A549 treated with ZK216348 at 1 μM for 4 hours (cell line): ENCODE measurements around the gene SLC66A2. TPM values are rescaled to one million over a fixed set of nuclear protein-coding genes. Genes with fewer than 3 reads are reported as not detected.

Experiments
- total RNA-seq: library from RNA; stranded (reverse); fragments of 200-300 nt; extraction: Qiagen RNA extraction; gene quantifications from 5 replicates; pipeline ENCODE4 v1.2.3, GENCODE V29; 2022; ENCODE audit warnings: low read depth

The SLC66A2 gene
- 8.7 to 22.5 TPM (median 18.6 TPM) in 5 replicates for total RNA-seq

DNA sequence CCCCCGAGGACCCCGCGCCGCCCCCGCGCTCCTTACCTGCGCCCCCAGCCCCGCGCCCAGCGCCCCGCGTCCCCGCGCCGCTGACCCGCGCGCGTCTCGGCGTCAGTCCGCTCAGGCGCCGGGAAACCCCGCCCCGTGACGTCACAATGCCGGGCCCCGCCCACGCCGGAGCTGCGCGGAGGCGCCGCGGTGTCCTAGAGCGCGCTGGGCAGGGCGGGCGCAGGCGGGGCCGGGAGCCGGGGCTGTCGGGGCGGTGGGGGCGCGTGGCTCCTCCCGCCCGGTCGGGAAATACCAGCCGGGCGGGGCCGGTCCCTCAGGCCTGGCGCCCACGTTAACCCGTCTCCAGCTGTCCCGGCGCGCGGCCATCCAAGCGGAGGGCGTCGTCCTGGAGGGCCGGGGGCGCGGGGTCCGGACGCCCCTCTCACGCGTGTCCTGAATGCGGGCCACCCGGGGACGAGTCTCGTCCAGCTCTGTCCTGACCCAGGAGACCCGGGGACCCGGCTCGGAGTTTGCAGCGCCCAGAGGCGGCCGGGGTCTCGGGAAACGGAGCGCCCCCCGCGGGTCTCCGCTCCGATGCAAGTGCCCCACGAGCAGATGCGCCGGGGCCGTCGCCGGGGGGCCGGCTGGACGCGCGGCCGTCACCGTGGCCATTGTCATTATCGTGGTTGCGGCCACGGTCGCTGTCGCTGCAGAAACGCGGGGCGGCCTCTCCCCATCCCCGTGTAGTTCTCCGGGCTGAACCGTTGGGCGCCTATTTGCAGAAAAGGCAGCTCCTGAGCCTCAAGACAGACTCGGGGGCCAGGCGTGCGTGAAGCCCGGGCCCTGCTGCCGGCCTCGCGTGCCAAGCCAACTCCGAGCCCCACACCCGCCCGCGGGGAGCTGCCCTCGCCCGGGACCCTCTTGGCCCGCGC, at the start of gene SLC66A2:
Gene SLC66A2, minus strand, starts transcription at position 109 of the 911 bp plus-strand sequence. CDS start 727 bp downstream, outside the sequence.

DNA sequence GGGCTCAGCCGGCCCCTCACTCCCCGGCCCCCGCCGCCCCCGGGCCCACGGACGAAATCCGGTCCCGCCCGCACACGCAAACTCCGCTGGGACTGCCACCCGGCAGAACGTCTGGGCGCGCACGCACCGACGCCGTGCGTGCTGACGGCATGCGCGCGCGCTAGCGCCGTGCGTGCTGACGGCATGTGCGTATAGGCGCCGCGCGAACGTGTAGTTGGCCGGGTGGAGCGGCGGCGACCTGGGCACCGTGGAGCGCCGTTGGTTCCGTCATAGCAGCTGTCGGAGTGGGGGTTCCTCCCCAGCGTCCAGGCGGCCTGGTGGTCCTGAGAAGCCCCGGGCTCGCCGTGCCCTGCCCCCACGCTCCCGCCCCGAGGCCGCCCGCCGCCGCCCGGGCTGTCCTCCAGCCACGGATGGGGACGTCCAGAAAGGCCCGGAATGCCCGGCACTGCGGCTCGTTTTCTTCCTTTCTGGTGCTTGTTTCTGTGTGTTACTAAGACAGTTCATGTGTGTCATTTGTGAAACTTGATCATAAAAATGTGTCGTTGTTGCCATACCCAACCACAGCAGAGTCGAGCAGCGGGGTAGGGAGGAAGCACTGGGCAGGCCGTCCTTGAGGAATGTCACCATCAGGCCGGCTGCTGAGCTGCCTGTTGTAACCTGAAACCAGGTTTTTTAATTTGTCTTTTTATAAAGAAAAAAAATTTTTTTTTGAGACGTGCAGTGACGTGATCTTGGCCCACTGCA, 37.2 kb upstream of the SLC66A2 start, which contains the start of gene TXNL4A:
Gene TXNL4A, minus strand, starts transcription at position 113 of the 744 bp plus-strand sequence. CDS start 171 bp downstream, outside the sequence.

DNA sequence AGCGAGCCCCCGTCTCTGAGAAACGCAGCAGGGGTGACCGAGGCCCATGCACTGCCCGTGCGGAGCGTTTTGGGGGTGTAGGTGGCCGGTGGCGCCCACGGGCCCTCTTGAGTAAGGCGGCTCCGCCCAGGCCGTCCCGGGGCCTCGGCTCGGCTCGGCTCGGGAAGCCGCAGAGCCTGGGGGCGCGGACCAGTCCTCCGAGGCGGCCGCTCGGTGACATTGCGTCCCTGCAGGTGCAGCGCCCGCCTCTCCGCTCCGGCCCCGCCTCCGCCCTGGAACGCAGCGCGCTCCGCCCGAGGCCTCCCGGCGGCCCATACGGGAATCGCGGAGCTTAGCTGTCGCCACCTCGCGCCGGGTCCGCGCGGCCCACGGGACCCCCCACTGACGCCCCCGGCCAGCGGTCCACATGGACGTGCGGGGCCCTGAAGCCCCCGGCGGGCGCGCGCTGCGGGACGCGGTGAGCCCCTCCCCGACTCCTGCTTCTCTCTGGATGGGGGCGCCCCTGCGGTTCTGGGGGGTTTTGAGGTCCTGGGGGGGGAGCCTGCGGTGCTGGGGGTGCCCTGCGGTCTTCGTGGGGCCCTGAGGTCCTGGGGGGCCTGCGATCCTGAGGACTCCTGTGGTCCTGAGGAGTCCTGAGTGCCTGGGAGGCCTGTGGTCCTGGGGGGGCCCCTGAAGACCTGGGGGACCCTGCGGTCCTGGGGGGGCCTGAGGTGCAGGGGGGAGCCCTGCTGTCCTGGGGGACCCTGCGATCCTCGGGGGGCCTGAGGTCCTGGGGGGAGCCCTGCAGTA, 13.1 kb upstream of the SLC66A2 start, which contains the start of gene HSBP1L1:
Gene HSBP1L1, plus strand, starts transcription at position 314 of the 789 bp plus-strand sequence. Its CDS starts 93 bp downstream, at position 407.

Other genes with a start within 250 kb of the SLC66A2 start
- gene KCNG2, start 153.7 kb downstream of the SLC66A2 start, total RNA-seq = not detected in 5 replicates
- gene HSBP1L1, start 13.0 kb upstream of the SLC66A2 start, total RNA-seq = 11.3 to 15.3 TPM (median 12.7 TPM) in 5 replicates
- 105 to 158 TPM (median 138 TPM) in 5 replicates for gene TXNL4A, start 36.9 kb upstream of the SLC66A2 start, total RNA-seq
- gene RBFA, start 82.8 kb upstream of the SLC66A2 start, total RNA-seq = 29.1 to 32.5 TPM (median 30.3 TPM) in 5 replicates
- 9.8 to 12.3 TPM (median 11.4 TPM) in 5 replicates for gene ADNP2, start 157.6 kb upstream of the SLC66A2 start, total RNA-seq